Esophagus muscularis mucosa (tissue), 4 donors: ENCODE data around the gene RADIL. TPM values are rescaled to one million over a fixed set of nuclear protein-coding genes. Genes with fewer than 3 reads are reported as not detected.
A peak's percentile ranks its signal among the peaks of the same experiment; 100 is the strongest.

Experiments used
- DNase-seq: peaks from one replicate; pipeline ENCODE4 v3.0.0-alpha.2; 2017; ENCODE audit errors: extremely low spot score
- H3K27ac ChIP-seq, 4 donors: fragments of 200-600 bp; sonication (generic); replicated peaks in 1 of 4; 1 replicate in 3 of 4; 2 replicates in 1 of 4; pipeline ENCODE4 v1.5.1; 2016 to 2019; ENCODE audit warnings: mild to moderate bottlenecking in 1 of 4
- H3K27me3 ChIP-seq, 4 donors: fragments of 200-600 bp; sonication (generic); one replicate each; pipeline versions ENCODE4 v1.5.1 to v1.6.0; 2016 to 2019
- H3K36me3 ChIP-seq, 4 donors: fragments of 200-600 bp; sonication (generic); one replicate each; pipeline ENCODE4 v1.5.1; 2016 to 2019
- H3K4me1 ChIP-seq, 4 donors: fragments of 200-600 bp; sonication (generic); one replicate each; pipeline ENCODE4 v1.5.1; 2016 to 2019
- H3K4me3 ChIP-seq, 4 donors: fragments of 200-600 bp; sonication (generic); 1 replicate in 2 of 4; 2 replicates in 2 of 4; pipeline ENCODE4 v1.5.1; 2016 to 2019; ENCODE audit warnings: mild to moderate bottlenecking in 4 of 4, moderate library complexity in 1 of 4
- H3K9me3 ChIP-seq, 4 donors: fragments of 200-600 bp; sonication (generic); 1 replicate in 3 of 4; 2 replicates in 1 of 4; pipeline ENCODE4 v1.5.1; 2016 to 2019
- CTCF ChIP-seq, 3 experiments: fragments of 200-600 bp in 2 of 3; fragments of 450-650 bp in 1 of 3; sonication (generic) in 2 of 3; IDR thresholded peaks; one replicate each; pipeline ENCODE4 v1.5.1; 2017 to 2019; ENCODE audit warnings: antibody characterized with exemption in 3 of 3, mild to moderate bottlenecking in 2 of 3, moderate library complexity in 1 of 3
- EP300 ChIP-seq: sonication (generic); formaldehyde crosslinking; IDR thresholded peaks from one replicate; pipeline ENCODE4 v1.6.1; 2017; ENCODE audit warnings: antibody characterized with exemption
- POLR2A ChIP-seq: fragments of 450-650 bp; IDR thresholded peaks from one replicate; pipeline ENCODE4 v1.6.1; 2017; ENCODE audit warnings: antibody characterized with exemption, moderate library complexity, mild to moderate bottlenecking, low read depth
- POLR2AphosphoS5 ChIP-seq, 2 donors: sonication (generic); formaldehyde crosslinking; IDR thresholded peaks; one replicate each; pipeline ENCODE4 v1.6.1; 2017; ENCODE audit warnings: antibody characterized with exemption in 2 of 2
- WGBS: methylation state at CpG from one replicate; pipeline ENCODE4 v1.1.5; 2018; 5-methylcytosine and 5-hydroxymethylcytosine counted together
- intact Hi-C: fragments of 100-400 bp; cut with DNase I; formaldehyde crosslinking; loops from one replicate; pipeline ENCODE4 v1.15.1; 2023
- total RNA-seq, 4 donors: library from RNA; depleted of rRNA; stranded (reverse); fragments of >200 nt; gene quantifications; one replicate each; pipeline versions ENCODE4 v1.1.0 to v1.2.1, GENCODE V29; 2016

Gene RADIL
- total RNA-seq, result 10 to 100 TPM in 3 of 4 donors, 1 to 10 TPM in 1; 6.5 to 12.9 (median 12.1) TPM

- Histone ChIP-seq H3K4me1 (peaks cover 10 to 46% (median 34%) of the 10 kb centered on the region in 4 donors), H3K27me3 (peaks cover 0 to 19% (median 0%) of the 10 kb centered on the region in 4 donors), H3K27ac (peak within 1 kb of the TSS; percentile 74 to 83 (median 77)), H3K36me3 (no peaks in the 10 kb centered on the region), H3K4me3 (peak within 1 kb of the TSS; percentile 64 to 79 (median 72)), H3K9me3 (no peaks in the 10 kb centered on the region)
- TF ChIP-seq CTCF (IDR thresholded peaks at IDR 0.05) (peak; percentile 77 to 88 (median 81)), POLR2A (no peak), POLR2AphosphoS5 (IDR thresholded peaks at IDR 0.05) (peak in 1 of 2 donors; percentile 36), EP300 (no peak)
- WGBS, result 6% methylated on average over 43 of the region's 72 CpGs
- DNase-seq, result peak; percentile 97
- intact Hi-C loops, result loop anchor here (5.0 kb wide), 2 partner anchors 36 to 51 kb away; no protein-coding TSS in a partner anchor
These were observed at the start of gene RADIL for GRCh38 chr7:4883372-4884144. Gene RADIL, minus strand, starts transcription at chr7:4883716. Its CDS starts 5,577 bp downstream, at chr7:4878139.

GRCh38 chr7:4931943-4932342 is 48.4 kb upstream of the RADIL start:
- no peak for DNase-seq
- no peak overlapping the region for H3K27ac ChIP-seq
- H3K9me3 ChIP-seq, result no peaks in the 10 kb centered on the region
- H3K4me1 ChIP-seq, result no peaks in the 10 kb centered on the region
- WGBS, result 49% methylated on average over 10 of the region's 12 CpGs
- H3K27me3 ChIP-seq, result peaks cover 0 to 54% (median 0%) of the 10 kb centered on the region in 4 donors
- H3K4me3 ChIP-seq, result no peak overlapping the region
- no peaks in the 10 kb centered on the region for H3K36me3 ChIP-seq
- intact Hi-C loops, result no loop called here
- TF ChIP-seq POLR2A, result no peak
- peak in 1 of 2 donors; percentile 29 for TF ChIP-seq POLR2AphosphoS5 (IDR thresholded peaks at IDR 0.05)
- TF ChIP-seq CTCF (IDR thresholded peaks at IDR 0.05), result no peak
- no peak for TF ChIP-seq EP300

GRCh38 chr7:4929005-4929404 is 45.5 kb upstream of the RADIL start:
- Histone ChIP-seq H3K27ac (no peak overlapping the region), H3K4me3 (no peak overlapping the region), H3K9me3 (no peaks in the 10 kb centered on the region), H3K36me3 (no peaks in the 10 kb centered on the region), H3K27me3 (peaks cover 0 to 53% (median 0%) of the 10 kb centered on the region in 4 donors), H3K4me1 (no peaks in the 10 kb centered on the region)
- intact Hi-C loops, result no loop called here
- 92% methylated on average over 5 of the region's 8 CpGs for WGBS
- no peak for DNase-seq
- no peak for TF ChIP-seq POLR2A
- TF ChIP-seq EP300, result no peak
- no peak for TF ChIP-seq POLR2AphosphoS5 (IDR thresholded peaks at IDR 0.05)
- TF ChIP-seq CTCF (IDR thresholded peaks at IDR 0.05), result no peak

- Histone ChIP-seq H3K27me3 (peaks cover 0 to 47% (median 0%) of the 10 kb centered on the region in 4 donors), H3K9me3 (no peaks in the 10 kb centered on the region), H3K4me1 (no peaks in the 10 kb centered on the region), H3K4me3 (no peak overlapping the region), H3K36me3 (no peaks in the 10 kb centered on the region), H3K27ac (no peak overlapping the region)
- 100% methylated on average over 1 of the region's 2 CpGs for WGBS
- intact Hi-C loops, result no loop called here
- DNase-seq, result no peak
- no peak for TF ChIP-seq POLR2A
- TF ChIP-seq EP300, result no peak
These were observed 44.9 kb upstream of the RADIL start for GRCh38 chr7:4928445-4928844.

- no peak overlapping the region for H3K4me3 ChIP-seq
- TF ChIP-seq EP300, result no peak
- TF ChIP-seq POLR2A, result no peak
- TF ChIP-seq CTCF (IDR thresholded peaks at IDR 0.05), result no peak
- no peak for TF ChIP-seq POLR2AphosphoS5 (IDR thresholded peaks at IDR 0.05)
- intact Hi-C loops, result no loop called here
- no peaks in the 10 kb centered on the region for H3K4me1 ChIP-seq
- no peak overlapping the region for H3K27ac ChIP-seq
- peaks cover 0 to 7% (median 3%) of the 10 kb centered on the region in 4 donors for H3K9me3 ChIP-seq
- DNase-seq, result no peak
- no peaks in the 10 kb centered on the region for H3K36me3 ChIP-seq
- peaks cover 0 to 29% (median 0%) of the 10 kb centered on the region in 4 donors for H3K27me3 ChIP-seq
- 91% methylated on average over 16 of the region's 19 CpGs for WGBS
These were observed 36.7 kb upstream of the RADIL start for GRCh38 chr7:4919969-4920766.
